Measurements from ENCODE around the gene ROBO3.

DNA sequence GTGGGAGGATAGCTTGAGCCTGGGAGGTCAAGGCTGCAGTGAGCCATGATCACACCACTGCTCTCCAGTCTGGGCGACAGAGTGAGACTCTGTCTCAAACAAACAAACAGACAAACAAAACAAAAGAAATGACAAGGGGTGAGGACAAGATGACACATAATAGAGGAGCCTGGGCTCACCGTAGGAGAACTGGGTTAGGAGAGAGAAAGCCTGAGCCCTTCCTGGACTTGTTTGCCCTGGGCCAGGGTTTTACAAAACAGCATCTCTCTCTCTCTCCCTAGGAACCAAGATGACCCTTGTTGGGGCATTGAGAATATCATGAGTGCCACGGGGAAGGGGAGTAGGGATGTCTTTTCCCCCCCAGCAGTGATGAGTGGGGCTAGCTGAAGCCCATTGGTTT lies 15.7 kb downstream of the ROBO3 start:
- TF ChIP-seq CTCF (IDR thresholded peaks at IDR 0.05): no peak
- no peak for TF ChIP-seq POLR2A (IDR thresholded peaks at IDR 0.05)
